OCI-LY3 (cell line): ENCODE measurements around the gene IMPG1.

Experiments
- H2AFZ ChIP-seq: fragments of 200-600, 300-600 bp; shearing (Covaris generic); 2 replicates; pipeline ENCODE4 v1.6.0; 2014; ENCODE audit warnings: antibody characterized with exemption, low read depth, low read length
- H3K27ac ChIP-seq: fragments of 200-600, 300-600 bp; sonication (generic); 2 replicates; pipeline ENCODE4 v1.5.1; 2014; ENCODE audit warnings: mild to moderate bottlenecking, low read length, moderate library complexity, mixed read lengths
- H3K27me3 ChIP-seq: fragments of 200-600, 300-600 bp; sonication (generic); 2 replicates; pipeline ENCODE4 v1.6.1; 2014; ENCODE audit warnings: low read depth, low read length, mixed read lengths
- H3K36me3 ChIP-seq: fragments of 200-600, 300-600 bp; sonication (generic); replicated peaks from 2 replicates; pipeline ENCODE3; 2014; ENCODE audit warnings: low read depth, low read length, mixed read lengths
- H3K4me1 ChIP-seq: fragments of 300-600, 200-600 bp; sonication (generic); 2 replicates; pipeline ENCODE4 v1.6.1; 2014; ENCODE audit warnings: low read length, mixed read lengths
- H3K4me2 ChIP-seq: fragments of 200-600, 300-600 bp; sonication (generic); 2 replicates; pipeline ENCODE4 v1.6.1; 2014; ENCODE audit warnings: low read length, mixed read lengths
- H3K4me3 ChIP-seq: fragments of 300-600, 200-600 bp; sonication (generic); 2 replicates; pipeline ENCODE4 v1.5.1; 2014; ENCODE audit warnings: antibody characterized with exemption, mild to moderate bottlenecking, low read length, moderate library complexity
- H3K79me2 ChIP-seq: fragments of 300-600, 200-600 bp; shearing (Covaris generic); 2 replicates; pipeline ENCODE4 v1.6.1; 2014; ENCODE audit warnings: mild to moderate bottlenecking, low read length, mixed read lengths
- H3K9ac ChIP-seq: fragments of 300-600, 200-600 bp; shearing (Covaris generic); 2 replicates; pipeline ENCODE4 v1.6.0; 2014; ENCODE audit warnings: mild to moderate bottlenecking, low read length, moderate library complexity
- H3K9me3 ChIP-seq: fragments of 200-600, 300-600 bp; shearing (Covaris generic); 2 replicates; pipeline ENCODE4 v1.6.1; 2014; ENCODE audit warnings: low read length, mixed read lengths; ENCODE audit not compliant: insufficient read depth
- H4K20me1 ChIP-seq: fragments of 200-600, 300-600 bp; sonication (generic); 2 replicates; pipeline ENCODE4 v1.6.1; 2016; ENCODE audit warnings: low read length, mixed read lengths; ENCODE audit not compliant: insufficient read depth
- CTCF ChIP-seq: fragments of 200-600, 300-600 bp; sonication (generic); IDR thresholded peaks from 2 replicates; pipeline ENCODE4 v1.5.1; 2014; ENCODE audit warnings: antibody characterized with exemption, low read length, low read depth
- EZH2phosphoT487 ChIP-seq: fragments of 200-600 bp; shearing (Covaris generic); IDR thresholded peaks from 2 replicates; pipeline ENCODE4 v1.6.1; 2018; ENCODE audit warnings: antibody characterized with exemption, mixed run types, low read depth

IMPG1 gene

GRCh38 chr6:75968143-75968542 lies 104.3 kb downstream of the IMPG1 start:
- Histone ChIP-seq H3K4me1 (no peaks in the 10 kb centered on the region), H4K20me1 (no peaks in the 10 kb centered on the region), H3K9me3 (no peaks in the 10 kb centered on the region), H3K27me3 (no peaks in the 10 kb centered on the region), H3K79me2 (no peaks in the 10 kb centered on the region), H3K4me2 (no peak overlapping the region), H3K4me3 (no peak overlapping the region), H3K9ac (no peak overlapping the region), H3K27ac (no peak overlapping the region), H2AFZ (no peak overlapping the region), H3K36me3 (no peaks in the 10 kb centered on the region)
- TF ChIP-seq EZH2phosphoT487 (no peak), CTCF (no peak)

- H3K36me3 ChIP-seq = no peaks in the 10 kb centered on the region
- no peaks in the 10 kb centered on the region for H3K79me2 ChIP-seq
- H2AFZ ChIP-seq = no peak overlapping the region
- H3K4me1 ChIP-seq = no peaks in the 10 kb centered on the region
- H3K27ac ChIP-seq = no peak overlapping the region
- TF ChIP-seq EZH2phosphoT487 = no peak
- no peak for TF ChIP-seq CTCF
- no peaks in the 10 kb centered on the region for H4K20me1 ChIP-seq
- H3K27me3 ChIP-seq = no peaks in the 10 kb centered on the region
- no peaks in the 10 kb centered on the region for H3K9me3 ChIP-seq
- no peak overlapping the region for H3K4me3 ChIP-seq
- no peak overlapping the region for H3K4me2 ChIP-seq
- H3K9ac ChIP-seq = no peak overlapping the region
These were observed 108.9 kb downstream of the IMPG1 start for GRCh38 chr6:75963569-75963968.

GRCh38 chr6:75952128-75952527 lies 120.3 kb downstream of the IMPG1 start:
- no peaks in the 10 kb centered on the region for H3K9me3 ChIP-seq
- 0 out of 2 replicates have a peak overlapping the region, but pooled peaks have one; percentile 9 for H3K4me2 ChIP-seq
- no peak overlapping the region for H3K9ac ChIP-seq
- TF ChIP-seq EZH2phosphoT487 = no peak
- TF ChIP-seq CTCF = no peak
- no peaks in the 10 kb centered on the region for H3K79me2 ChIP-seq
- H4K20me1 ChIP-seq = no peaks in the 10 kb centered on the region
- no peak overlapping the region for H3K27ac ChIP-seq
- no peak overlapping the region for H2AFZ ChIP-seq
- peaks cover 31% of the 10 kb centered on the region for H3K4me1 ChIP-seq
- H3K27me3 ChIP-seq = no peaks in the 10 kb centered on the region
- no peak overlapping the region for H3K4me3 ChIP-seq
- H3K36me3 ChIP-seq = no peaks in the 10 kb centered on the region

GRCh38 chr6:75947935-75948334 lies 124.5 kb downstream of the IMPG1 start:
- H3K27ac ChIP-seq = peak overlapping the region; percentile 56
- peak overlapping the region; percentile 23; the same call in 1 of the 2 replicates for H2AFZ ChIP-seq
- peak overlapping the region; percentile 34; the same call in 1 of the 2 replicates for H3K9ac ChIP-seq
- peaks cover 49% of the 10 kb centered on the region for H3K4me1 ChIP-seq
- H3K4me2 ChIP-seq = peak overlapping the region; percentile 80
- no peaks in the 10 kb centered on the region for H3K9me3 ChIP-seq
- H3K27me3 ChIP-seq = no peaks in the 10 kb centered on the region
- no peaks in the 10 kb centered on the region for H3K79me2 ChIP-seq
- H3K4me3 ChIP-seq = peak overlapping the region; percentile 15
- no peaks in the 10 kb centered on the region for H3K36me3 ChIP-seq
- no peaks in the 10 kb centered on the region for H4K20me1 ChIP-seq
- TF ChIP-seq EZH2phosphoT487 (no peak), CTCF (no peak)
